HUES64 (cell line): ENCODE measurements around the gene TANGO6.

Experiments
- H3K27ac ChIP-seq: 2 replicates; pipeline ENCODE4 v1.7.0; 2013; ENCODE audit warnings: low read depth, low read length, inconsistent platforms
- H3K27me3 ChIP-seq: 2 replicates; pipeline ENCODE4 v1.6.1; 2013; ENCODE audit warnings: mild to moderate bottlenecking, low read length; ENCODE audit not compliant: insufficient read depth
- H3K36me3 ChIP-seq: 2 replicates; pipeline ENCODE4 v1.6.1; 2013; ENCODE audit warnings: mild to moderate bottlenecking, low read length; ENCODE audit not compliant: insufficient read depth
- H3K4me1 ChIP-seq: 2 replicates; pipeline ENCODE4 v1.6.1; 2013; ENCODE audit warnings: mild to moderate bottlenecking, low read length, moderate library complexity; ENCODE audit not compliant: insufficient read depth
- H3K4me3 ChIP-seq: 2 replicates; pipeline ENCODE4 v1.5.1; 2013; ENCODE audit warnings: mild to moderate bottlenecking, low read length, moderate library complexity
- H3K9ac ChIP-seq: 2 replicates; pipeline ENCODE4 v1.6.1; 2013; ENCODE audit warnings: mild to moderate bottlenecking, low read depth, low read length
- H3K9me3 ChIP-seq: 2 replicates; pipeline ENCODE4 v1.6.1; 2013; ENCODE audit warnings: low read depth, low read length; ENCODE audit not compliant: insufficient read depth
- WGBS: fragments of 150-250, 120-280 bp; methylation state at CpG from one replicate; pipeline ENCODE4 v1.1.7; 2013; ENCODE audit warnings: missing lambda C conversion rate; 5-methylcytosine and 5-hydroxymethylcytosine counted together

Gene TANGO6

DNA sequence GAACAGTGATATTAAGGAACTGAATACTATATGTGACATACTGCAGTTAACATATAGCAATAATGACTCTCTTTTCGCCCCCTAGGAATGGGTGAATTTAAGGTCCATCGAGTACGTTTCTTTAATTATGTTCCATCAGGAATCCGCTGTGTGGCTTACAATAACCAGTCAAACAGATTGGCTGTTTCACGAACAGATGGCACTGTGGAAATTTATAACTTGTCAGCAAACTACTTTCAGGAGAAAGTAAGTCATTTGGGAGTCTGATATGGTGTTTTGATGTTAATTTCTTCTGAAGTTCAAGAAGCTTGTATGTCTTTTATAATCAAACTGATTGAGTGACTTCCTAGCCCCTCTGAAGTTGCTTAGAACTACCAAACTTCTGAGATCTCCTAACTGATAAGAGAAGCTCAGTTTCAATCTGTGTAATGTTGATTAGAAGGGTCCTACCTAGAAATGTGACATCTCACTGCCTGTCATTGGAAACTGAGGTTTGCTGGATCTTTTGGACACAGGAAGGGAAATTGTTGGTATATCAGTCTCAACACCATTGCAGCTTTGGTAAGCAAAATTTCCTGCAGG lies 290.1 kb downstream of the TANGO6 start:
- Histone ChIP-seq H3K4me3 (peak overlapping the region; percentile 93), H3K27me3 (no peaks in the 10 kb centered on the region), H3K9me3 (no peaks in the 10 kb centered on the region), H3K4me1 (peaks cover 22% of the 10 kb centered on the region), H3K9ac (peak overlapping the region; percentile 85), H3K36me3 (peaks cover 53% of the 10 kb centered on the region), H3K27ac (no peak overlapping the region)
- 52% methylated on average over 5 of the region's 5 CpGs for WGBS
